Right lobe of liver (tissue), 6 donors: ENCODE measurements around the gene SPAG4. TPM values are rescaled to one million over a fixed set of nuclear protein-coding genes. Genes with fewer than 3 reads are reported as not detected.

Source experiments
- ATAC-seq, 4 donors: fragments of 200-7000 bp; cut with Tn5 transposase; one replicate each; pipeline ENCODE4 v1.9.1; 2020; ENCODE audit warnings: mild to moderate bottlenecking in 4 of 4, moderate library complexity in 4 of 4
- DNase-seq, 3 donors: peaks; one replicate each; pipeline ENCODE4 v3.0.0-alpha.2; 2020
- H3K27ac ChIP-seq, 3 donors: fragments of 200-600 bp; one replicate each; pipeline ENCODE4 v1.8.0; 2022
- H3K27me3 ChIP-seq, 2 donors: fragments of 200-600 bp; one replicate each; pipeline ENCODE4 v1.8.0; 2022
- H3K36me3 ChIP-seq, 4 donors: fragments of 200-600 bp; sonication (generic) in 1 of 4; one replicate each; pipeline versions ENCODE4 v1.5.1 to v1.8.0; 2017 to 2022; ENCODE audit warnings: control low read depth in 1 of 4
- H3K4me1 ChIP-seq, 4 donors: fragments of 200-600 bp; sonication (generic) in 1 of 4; one replicate each; pipeline versions ENCODE4 v1.5.1 to v1.8.0; 2017 to 2022; ENCODE audit warnings: control low read depth in 1 of 4
- H3K4me3 ChIP-seq, 3 donors: fragments of 200-600 bp; one replicate each; pipeline ENCODE4 v1.8.0; 2022
- H3K9me3 ChIP-seq, 4 donors: fragments of 200-600 bp; sonication (generic) in 1 of 4; one replicate each; pipeline versions ENCODE4 v1.5.1 to v1.8.0; 2017 to 2022; ENCODE audit warnings: control low read depth in 1 of 4
- POLR2A ChIP-seq: fragments of 450-650 bp; IDR thresholded peaks from one replicate; pipeline ENCODE4 v1.6.1; 2017; ENCODE audit warnings: antibody characterized with exemption, mild to moderate bottlenecking
- WGBS: methylation state at CpG from one replicate; pipeline ENCODE4 v1.1.6; 2018; ENCODE audit warnings: low coverage, low lambda C conversion rate; ENCODE audit not compliant: insufficient coverage; ENCODE audit errors: missing lambda C conversion rate; 5-methylcytosine and 5-hydroxymethylcytosine counted together
- intact Hi-C, 2 donors: fragments of 100-400 bp; cut with DNase I; formaldehyde crosslinking; loops; one replicate each; pipeline versions ENCODE4 v1.11.2 to v1.14.1; 2022
- total RNA-seq, 6 experiments: library from RNA; depleted of rRNA in 2 of 6; stranded (reverse); fragments of >200 nt in 2 of 6; fragmentation: NEBNext Ultra II Directional in 3 of 6; extraction: Animal tissue kit (Norgen Biotek cat#: 25700) in 3 of 6; gene quantifications; one replicate each; pipeline versions ENCODE4 v1.1.0 to v1.2.4, GENCODE V29; 2016 to 2023
- TF ChIP-seq, protein P1 (sequence below), 4 donors: fragments of 200-600 bp in 3 of 4; fragments of 450-650 bp in 1 of 4; IDR thresholded peaks; one replicate each; pipeline versions ENCODE4 v1.5.1 to v1.8.0; 2016 to 2022; ENCODE audit warnings: antibody characterized with exemption in 4 of 4, mild to moderate bottlenecking in 2 of 4
- donor health status: DM: no; HTN: yes; CAD: no.
- donor health status: DM: no; HTN: no; CAD: no.
- donor health status: DM: no; HTN: no; CAD: no.
- donor health status: DM: no; HTN: yes; CAD: no.
- donor health status: DM: no; HTN: yes; CAD: no.

The SPAG4 gene
- total RNA-seq, 6 experiments from 2014 or later, result 1.7 to 13.8 (median 3.6) TPM

DNA sequence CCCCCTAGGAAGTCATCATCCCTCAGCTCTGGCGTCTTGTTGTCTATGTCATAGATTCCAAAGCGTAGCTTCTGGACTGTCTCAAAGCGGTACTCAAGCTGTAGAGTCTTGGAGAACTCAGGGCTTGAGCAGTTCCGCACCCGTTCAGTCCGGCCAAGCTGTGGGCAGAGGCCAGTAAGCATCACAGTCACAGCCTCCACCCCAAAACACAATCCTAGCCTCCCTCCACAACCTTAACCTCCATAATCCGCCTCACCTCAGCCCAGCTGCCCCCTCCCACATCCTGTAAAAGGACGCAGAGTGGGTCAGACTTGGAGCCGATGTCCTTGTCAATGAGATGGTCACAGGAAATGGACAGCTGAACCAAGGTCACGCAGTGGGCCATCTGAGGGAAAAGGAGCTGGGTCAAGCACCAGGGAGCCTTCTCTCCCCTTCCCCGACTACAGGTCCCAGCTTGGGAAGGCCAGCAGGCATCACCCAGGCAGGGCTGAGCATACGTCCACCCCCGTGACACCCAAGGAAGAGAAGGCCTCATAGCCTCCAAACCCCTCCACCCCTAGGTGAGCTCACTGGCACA lies 17.0 kb downstream of the SPAG4 start:
- Histone ChIP-seq H3K4me3 (no peak overlapping the region), H3K27ac (no peak overlapping the region), H3K27me3 (no peaks in the 10 kb centered on the region), H3K9me3 (no peaks in the 10 kb centered on the region), H3K4me1 (peaks cover 0 to 22% (median 9%) of the 10 kb centered on the region in 4 donors), H3K36me3 (peaks cover 0 to 19% (median 5%) of the 10 kb centered on the region in 4 donors)
- ATAC-seq (no peak), DNase-seq (no peak)
- 79% methylated on average over 6 of the region's 13 CpGs for WGBS
- no peak for TF ChIP-seq POLR2A
- TF ChIP-seq, protein P1, sequence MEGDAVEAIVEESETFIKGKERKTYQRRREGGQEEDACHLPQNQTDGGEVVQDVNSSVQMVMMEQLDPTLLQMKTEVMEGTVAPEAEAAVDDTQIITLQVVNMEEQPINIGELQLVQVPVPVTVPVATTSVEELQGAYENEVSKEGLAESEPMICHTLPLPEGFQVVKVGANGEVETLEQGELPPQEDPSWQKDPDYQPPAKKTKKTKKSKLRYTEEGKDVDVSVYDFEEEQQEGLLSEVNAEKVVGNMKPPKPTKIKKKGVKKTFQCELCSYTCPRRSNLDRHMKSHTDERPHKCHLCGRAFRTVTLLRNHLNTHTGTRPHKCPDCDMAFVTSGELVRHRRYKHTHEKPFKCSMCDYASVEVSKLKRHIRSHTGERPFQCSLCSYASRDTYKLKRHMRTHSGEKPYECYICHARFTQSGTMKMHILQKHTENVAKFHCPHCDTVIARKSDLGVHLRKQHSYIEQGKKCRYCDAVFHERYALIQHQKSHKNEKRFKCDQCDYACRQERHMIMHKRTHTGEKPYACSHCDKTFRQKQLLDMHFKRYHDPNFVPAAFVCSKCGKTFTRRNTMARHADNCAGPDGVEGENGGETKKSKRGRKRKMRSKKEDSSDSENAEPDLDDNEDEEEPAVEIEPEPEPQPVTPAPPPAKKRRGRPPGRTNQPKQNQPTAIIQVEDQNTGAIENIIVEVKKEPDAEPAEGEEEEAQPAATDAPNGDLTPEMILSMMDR (IDR thresholded peaks at IDR 0.05), result no peak
- intact Hi-C loops, result no loop called here

DNA sequence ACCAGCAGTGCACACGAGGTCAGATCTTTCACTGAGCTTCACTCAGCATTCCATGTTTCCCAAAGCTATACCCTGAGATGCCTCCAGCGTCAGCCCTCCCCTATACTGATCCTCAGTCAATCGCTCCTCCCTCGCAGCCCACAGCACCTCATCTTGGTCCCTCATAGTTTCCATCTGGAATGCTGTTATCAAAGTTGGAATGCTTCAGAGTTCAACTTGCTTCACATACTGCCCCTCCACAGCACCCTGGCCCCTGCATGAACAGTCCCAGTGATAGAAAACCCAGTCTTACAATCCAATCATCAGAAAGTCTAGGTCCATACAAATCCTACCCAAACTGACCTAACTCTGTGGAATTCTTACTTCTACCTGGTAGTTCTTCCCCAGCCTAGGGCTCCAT lies 20.0 kb downstream of the SPAG4 start:
- intact Hi-C loops, result no loop called here
- Histone ChIP-seq H3K27ac (no peak overlapping the region), H3K36me3 (peaks cover 0 to 10% (median under 1%) of the 10 kb centered on the region in 4 donors), H3K4me1 (peaks cover 0 to 17% (median 5%) of the 10 kb centered on the region in 4 donors), H3K4me3 (no peak overlapping the region), H3K9me3 (no peaks in the 10 kb centered on the region), H3K27me3 (no peaks in the 10 kb centered on the region)
- TF ChIP-seq, protein P1 (IDR thresholded peaks at IDR 0.05), result no peak
- TF ChIP-seq POLR2A, result no peak
- DNase-seq (no peak), ATAC-seq (peak in 1 of 4 donors; percentile 14)
- WGBS, result 92% methylated on average over 4 of the region's 4 CpGs

DNA sequence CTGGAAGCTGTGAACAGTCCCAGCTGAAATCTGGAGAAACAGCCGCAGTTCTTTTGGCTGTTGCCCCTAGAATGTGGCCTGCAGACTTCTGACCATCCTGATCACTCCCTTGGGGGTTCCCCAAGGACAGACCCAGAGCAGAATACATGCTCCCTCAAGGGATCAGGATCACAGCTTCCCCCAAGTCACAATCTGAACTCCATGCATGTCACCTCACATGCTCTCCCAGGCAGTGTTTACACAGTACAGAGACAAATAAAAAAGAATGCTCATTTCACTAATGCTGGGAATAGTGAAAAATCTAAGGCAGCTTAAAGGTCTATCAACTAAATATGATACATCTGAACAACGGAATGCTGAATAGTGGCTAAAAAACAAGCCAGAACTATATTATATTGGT lies 20.5 kb downstream of the SPAG4 start:
- DNase-seq (no peak), ATAC-seq (peak; percentile 36 to 60 (median 40))
- WGBS, result 73% methylated on average over 2 of the region's 2 CpGs
- no peak overlapping the region for H3K4me3 ChIP-seq
- no peak overlapping the region for H3K27ac ChIP-seq
- H3K4me1 ChIP-seq, result peaks cover 0 to 17% (median 5%) of the 10 kb centered on the region in 4 donors
- no peaks in the 10 kb centered on the region for H3K9me3 ChIP-seq
- TF ChIP-seq, protein P1 (IDR thresholded peaks at IDR 0.05), result no peak
- no peak for TF ChIP-seq POLR2A
- H3K27me3 ChIP-seq, result no peaks in the 10 kb centered on the region
- intact Hi-C loops, result no loop called here
- H3K36me3 ChIP-seq, result peaks cover 0 to 5% (median 0%) of the 10 kb centered on the region in 4 donors

DNA sequence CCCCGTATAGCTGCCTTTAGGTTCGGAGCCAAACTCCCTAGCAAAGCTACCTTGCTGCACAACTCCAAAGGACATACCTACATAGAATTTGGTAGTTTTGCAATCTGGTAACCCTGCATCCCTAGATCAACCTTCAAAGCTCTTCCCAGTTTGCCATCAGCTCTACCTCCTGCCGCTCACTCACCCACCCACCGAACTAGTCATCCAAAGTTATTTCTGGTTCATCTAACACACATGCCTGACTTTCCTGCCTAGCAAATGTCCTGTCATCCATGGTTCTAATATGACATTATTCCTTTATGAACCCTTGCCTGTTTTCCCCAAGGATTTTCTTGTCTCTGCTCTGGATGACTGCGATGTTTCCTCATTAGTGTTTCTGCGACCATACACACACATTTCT lies 21.6 kb downstream of the SPAG4 start:
- H3K27ac ChIP-seq, result no peak overlapping the region
- TF ChIP-seq, protein P1 (IDR thresholded peaks at IDR 0.05), result no peak
- no peak for TF ChIP-seq POLR2A
- H3K36me3 ChIP-seq, result no peaks in the 10 kb centered on the region
- H3K9me3 ChIP-seq, result no peaks in the 10 kb centered on the region
- ATAC-seq (no peak), DNase-seq (no peak)
- no peak overlapping the region for H3K4me3 ChIP-seq
- 97% methylated on average over 4 of the region's 6 CpGs for WGBS
- H3K4me1 ChIP-seq, result peaks cover 0 to 17% (median 5%) of the 10 kb centered on the region in 4 donors
- H3K27me3 ChIP-seq, result no peaks in the 10 kb centered on the region
- intact Hi-C loops, result no loop called here
